Mesenchymal stem cell (in vitro differentiated cells and primary cell): ENCODE results near the gene OSGEPL1.

ENCODE experiments used
- DNase-seq: peaks from one replicate; pipeline ENCODE4 v3.0.0-alpha.2; 2013
- H2AFZ ChIP-seq: one replicate; pipeline ENCODE4 v1.6.1; 2013; ENCODE audit warnings: low read depth, mild to moderate bottlenecking, control low read depth, inconsistent platforms, low read length, moderate library complexity
- H2AK5ac ChIP-seq: 2 replicates; pipeline ENCODE4 v1.6.1; 2013; ENCODE audit warnings: low read length, moderate library complexity, mild to moderate bottlenecking, inconsistent platforms; ENCODE audit not compliant: severe bottlenecking
- H2BK120ac ChIP-seq: one replicate; pipeline ENCODE4 v1.6.1; 2013; ENCODE audit warnings: low read depth, mild to moderate bottlenecking, inconsistent platforms, low read length, moderate library complexity
- H2BK12ac ChIP-seq, 2 experiments: one replicate each; pipeline ENCODE4 v1.6.1; 2013; ENCODE audit warnings: inconsistent platforms in 2 of 2, low read length in 2 of 2, mild to moderate bottlenecking in 2 of 2, moderate library complexity in 2 of 2, control low read depth in 1 of 2
- H2BK15ac ChIP-seq: one replicate; pipeline ENCODE4 v1.6.1; 2013; ENCODE audit warnings: mild to moderate bottlenecking, low read depth, inconsistent platforms; ENCODE audit not compliant: poor library complexity, severe bottlenecking
- H2BK5ac ChIP-seq: 2 replicates; pipeline ENCODE4 v1.6.1; 2013; ENCODE audit warnings: low read depth, mild to moderate bottlenecking, low read length, control low read depth, inconsistent platforms; ENCODE audit not compliant: poor library complexity, severe bottlenecking
- H3K14ac ChIP-seq, 2 experiments: one replicate each; pipeline ENCODE4 v1.6.1; 2013; ENCODE audit warnings: inconsistent platforms in 2 of 2, low read length in 2 of 2, control low read depth in 1 of 2, mild to moderate bottlenecking in 1 of 2, moderate library complexity in 1 of 2
- H3K18ac ChIP-seq, 2 experiments: one replicate each; pipeline ENCODE4 v1.6.1; 2013; ENCODE audit warnings: inconsistent platforms in 2 of 2, low read length in 2 of 2, control low read depth in 1 of 2, low read depth in 1 of 2, mild to moderate bottlenecking in 1 of 2
- H3K23ac ChIP-seq, 2 experiments: one replicate each; pipeline ENCODE4 v1.6.1; 2013; ENCODE audit warnings: inconsistent platforms in 2 of 2, low read length in 2 of 2, mild to moderate bottlenecking in 2 of 2, moderate library complexity in 2 of 2, control low read depth in 1 of 2
- H3K27ac ChIP-seq: 2 replicates; pipeline ENCODE4 v1.5.1; 2013; ENCODE audit warnings: mild to moderate bottlenecking, moderate library complexity, low read length, control low read depth, inconsistent platforms; ENCODE audit not compliant: poor library complexity, severe bottlenecking
- H3K27me3 ChIP-seq, 2 experiments: 2 replicates each; pipeline versions ENCODE4 v1.6.1 to v1.7.0; 2013; ENCODE audit warnings: low read length in 2 of 2, mild to moderate bottlenecking in 2 of 2, moderate library complexity in 2 of 2, control low read depth in 1 of 2, inconsistent platforms in 1 of 2; ENCODE audit not compliant: control insufficient read depth in 1 of 2, insufficient read depth in 1 of 2
- H3K36me3 ChIP-seq, 2 experiments: 2 replicates each; pipeline versions ENCODE4 v1.6.1 to v1.7.0; 2013; ENCODE audit warnings: low read length in 2 of 2, control low read depth in 1 of 2, inconsistent platforms in 1 of 2, low read depth in 1 of 2, mild to moderate bottlenecking in 1 of 2; ENCODE audit not compliant: insufficient read depth in 2 of 2, control insufficient read depth in 1 of 2
- H3K4ac ChIP-seq, 2 experiments: one replicate each; pipeline ENCODE4 v1.6.1; 2013; ENCODE audit warnings: inconsistent platforms in 2 of 2, low read length in 2 of 2, mild to moderate bottlenecking in 2 of 2, moderate library complexity in 2 of 2, control low read depth in 1 of 2, low read depth in 1 of 2
- H3K4me1 ChIP-seq: 2 replicates; pipeline ENCODE4 v1.6.1; 2013; ENCODE audit warnings: low read depth, low read length, control low read depth; ENCODE audit not compliant: control insufficient read depth, insufficient read depth
- H3K4me2 ChIP-seq: 2 replicates; pipeline ENCODE4 v1.6.1; 2013; ENCODE audit warnings: low read length, mild to moderate bottlenecking, inconsistent platforms; ENCODE audit not compliant: poor library complexity, severe bottlenecking
- H3K4me3 ChIP-seq, 2 experiments: 2 replicates each; pipeline versions ENCODE4 v1.5.1 to v1.7.0; 2013; ENCODE audit warnings: low read length in 2 of 2, mild to moderate bottlenecking in 2 of 2, control low read depth in 1 of 2, low read depth in 1 of 2; ENCODE audit not compliant: insufficient read depth in 1 of 2
- H3K79me1 ChIP-seq: replicated peaks from 2 replicates; pipeline ENCODE4 v1.6.1; 2013; ENCODE audit warnings: mild to moderate bottlenecking, control low read depth, low read length, inconsistent platforms; ENCODE audit not compliant: poor library complexity, severe bottlenecking
- H3K9ac ChIP-seq: 2 replicates; pipeline ENCODE4 v1.7.0; 2013; ENCODE audit warnings: mild to moderate bottlenecking, low read length, moderate library complexity
- H3K9me3 ChIP-seq: 2 replicates; pipeline ENCODE4 v1.7.0; 2013; ENCODE audit warnings: mild to moderate bottlenecking, low read length; ENCODE audit not compliant: control insufficient read depth
- H4K8ac ChIP-seq: one replicate; pipeline ENCODE4 v1.6.1; 2013; ENCODE audit warnings: inconsistent platforms, mild to moderate bottlenecking, low read length, moderate library complexity
- H4K91ac ChIP-seq: one replicate; pipeline ENCODE4 v1.6.1; 2013; ENCODE audit warnings: mild to moderate bottlenecking, low read length, inconsistent platforms
- WGBS: methylation state at CpG from one replicate; pipeline ENCODE4 v1.1.7; 2013; ENCODE audit warnings: mixed read lengths; 5-methylcytosine and 5-hydroxymethylcytosine counted together

The OSGEPL1 gene

DNA sequence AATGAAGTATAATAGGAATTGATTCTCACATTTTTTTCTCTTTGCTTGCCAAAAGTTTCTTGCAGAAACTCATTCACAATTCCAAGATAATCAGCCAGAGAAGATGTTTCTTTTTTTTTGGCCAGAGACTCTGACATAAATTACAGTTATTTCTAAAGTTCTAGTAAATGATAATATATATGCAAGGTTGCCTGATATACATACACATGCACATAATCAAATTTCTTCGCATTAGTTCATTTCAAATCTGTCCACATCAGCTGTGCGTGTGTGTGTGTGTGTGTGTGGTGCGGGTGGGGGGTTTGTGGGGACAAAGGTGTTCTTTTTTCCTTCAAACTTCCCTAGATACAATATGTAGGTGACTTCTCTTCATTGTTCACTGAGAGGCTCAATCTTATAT is 33.2 kb downstream of the OSGEPL1 start:
- no peak overlapping the region for H2AK5ac ChIP-seq
- H3K79me1 ChIP-seq = no peaks in the 10 kb centered on the region
- peaks cover 0 to 16% of the 10 kb centered on the region in 2 experiments for H3K36me3 ChIP-seq
- H3K4ac ChIP-seq = no peak overlapping the region
- H3K18ac ChIP-seq = no peak overlapping the region
- H2BK15ac ChIP-seq = no peak overlapping the region
- no peak overlapping the region for H3K14ac ChIP-seq
- no peak overlapping the region for H4K91ac ChIP-seq
- no peak overlapping the region for H3K27ac ChIP-seq
- no peak overlapping the region for H4K8ac ChIP-seq
- H3K27me3 ChIP-seq = no peaks in the 10 kb centered on the region
- no peaks in the 10 kb centered on the region for H3K9me3 ChIP-seq
- no CpG with 5 or more reads among the region's 3 CpGs for WGBS
- H2BK5ac ChIP-seq = no peak overlapping the region
- no peak overlapping the region for H2AFZ ChIP-seq
- H3K4me3 ChIP-seq = no peak overlapping the region
- H3K4me2 ChIP-seq = no peak overlapping the region
- no peak for DNase-seq
- no peak overlapping the region for H2BK12ac ChIP-seq
- H3K23ac ChIP-seq = no peak overlapping the region
- no peak overlapping the region for H3K9ac ChIP-seq
- no peaks in the 10 kb centered on the region for H3K4me1 ChIP-seq
- H2BK120ac ChIP-seq = no peak overlapping the region

DNA sequence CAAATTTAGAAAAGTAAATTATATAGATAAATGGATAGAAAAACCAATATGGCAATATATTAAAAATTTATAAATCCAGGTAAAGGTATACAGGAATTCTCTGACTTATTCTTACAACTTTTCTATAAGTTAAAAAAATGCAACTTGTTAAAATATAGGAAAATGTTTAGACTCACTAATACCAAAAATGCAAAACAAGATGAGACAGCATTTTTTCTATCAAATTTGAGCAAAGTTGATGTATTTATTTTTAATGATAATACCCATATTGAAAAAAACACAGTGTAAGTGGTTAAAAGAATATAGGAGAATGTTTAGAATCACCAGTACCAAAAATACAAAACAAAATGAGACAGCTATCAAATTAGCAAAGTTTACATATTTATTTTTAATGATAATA is 35.7 kb downstream of the OSGEPL1 start:
- Histone ChIP-seq H3K27me3 (no peaks in the 10 kb centered on the region), H3K27ac (no peak overlapping the region), H3K18ac (no peak overlapping the region), H3K4me3 (no peak overlapping the region), H3K79me1 (no peaks in the 10 kb centered on the region), H3K36me3 (peaks cover 0 to 6% of the 10 kb centered on the region in 2 experiments), H2BK15ac (no peak overlapping the region), H3K4ac (no peak overlapping the region), H2BK5ac (no peak overlapping the region), H2AK5ac (no peak overlapping the region), H3K23ac (no peak overlapping the region), H4K91ac (no peak overlapping the region), H2BK12ac (no peak overlapping the region), H3K9me3 (no peaks in the 10 kb centered on the region), H3K14ac (no peak overlapping the region), H2BK120ac (no peak overlapping the region), H3K4me1 (no peaks in the 10 kb centered on the region), H2AFZ (no peak overlapping the region), H3K9ac (no peak overlapping the region), H4K8ac (no peak overlapping the region), H3K4me2 (no peak overlapping the region)
- no peak for DNase-seq

DNA sequence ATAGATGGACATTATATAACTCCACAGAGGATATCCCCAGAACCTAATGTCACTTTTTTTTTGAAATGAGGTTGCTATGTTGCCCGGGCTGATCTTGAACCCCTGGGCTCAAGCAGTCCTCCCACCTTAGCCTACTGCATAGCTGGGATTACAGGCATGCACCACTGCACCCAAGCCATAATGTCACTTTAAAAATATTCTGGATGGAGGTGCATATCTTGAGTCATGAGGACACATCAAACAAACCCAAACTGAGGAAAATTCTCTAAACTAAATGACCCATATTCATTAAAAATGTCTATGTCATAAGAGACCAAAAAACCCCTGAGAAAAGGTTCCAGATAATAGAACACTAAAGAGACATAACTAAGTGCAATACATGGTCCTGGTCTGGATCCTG is 36.3 kb downstream of the OSGEPL1 start:
- Histone ChIP-seq H2BK5ac (no peak overlapping the region), H3K4me1 (no peaks in the 10 kb centered on the region), H2BK15ac (no peak overlapping the region), H3K23ac (no peak overlapping the region), H3K14ac (no peak overlapping the region), H3K79me1 (no peaks in the 10 kb centered on the region), H3K4ac (no peak overlapping the region), H3K27me3 (no peaks in the 10 kb centered on the region), H2BK120ac (no peak overlapping the region), H2BK12ac (no peak overlapping the region), H3K27ac (no peak overlapping the region), H3K9me3 (no peaks in the 10 kb centered on the region), H4K91ac (no peak overlapping the region), H3K36me3 (peaks cover 0 to 5% of the 10 kb centered on the region in 2 experiments), H2AFZ (no peak overlapping the region), H3K4me3 (no peak overlapping the region), H4K8ac (no peak overlapping the region), H3K9ac (no peak overlapping the region), H3K4me2 (no peak overlapping the region), H3K18ac (no peak overlapping the region), H2AK5ac (no peak overlapping the region)
- no peak for DNase-seq
- 100% methylated on average over 1 of the region's 1 CpG for WGBS

DNA sequence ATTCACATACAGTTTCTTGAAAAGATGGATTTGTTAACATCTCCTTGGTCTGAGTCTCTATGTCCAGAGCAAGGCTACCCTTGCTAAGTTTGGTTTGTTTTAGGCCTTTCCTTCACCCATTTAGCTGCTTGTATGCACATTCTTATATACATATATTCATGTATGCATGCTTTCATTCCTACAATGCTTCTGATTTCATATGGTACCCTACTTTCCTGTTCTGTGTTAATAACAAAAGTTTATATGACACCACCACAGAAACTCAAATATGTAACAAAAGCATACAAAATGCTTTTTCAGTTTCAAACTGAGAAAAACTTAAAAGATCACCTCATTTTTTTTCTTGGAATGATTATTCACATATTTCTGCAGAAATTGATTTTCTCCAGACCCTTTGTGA is 39.4 kb downstream of the OSGEPL1 start:
- Histone ChIP-seq H3K9me3 (no peaks in the 10 kb centered on the region), H3K36me3 (no peaks in the 10 kb centered on the region), H3K23ac (no peak overlapping the region), H2AFZ (no peak overlapping the region), H2BK15ac (no peak overlapping the region), H3K4me3 (no peak overlapping the region), H3K9ac (no peak overlapping the region), H4K8ac (no peak overlapping the region), H2BK120ac (no peak overlapping the region), H3K27me3 (no peaks in the 10 kb centered on the region), H2BK5ac (no peak overlapping the region), H3K4ac (no peak overlapping the region), H3K18ac (no peak overlapping the region), H2AK5ac (no peak overlapping the region), H3K4me2 (no peak overlapping the region), H3K79me1 (no peaks in the 10 kb centered on the region), H3K4me1 (no peaks in the 10 kb centered on the region), H3K27ac (no peak overlapping the region), H3K14ac (no peak overlapping the region), H2BK12ac (no peak overlapping the region), H4K91ac (no peak overlapping the region)
- DNase-seq = no peak
